HG02763 (cell line): ENCODE data around the gene CBX7.

Experiments used
- ATAC-seq: cut with Tn5 transposase; IDR thresholded peaks from one replicate; pipeline ENCODE4 v1.9.1; 2021; ENCODE audit warnings: mild to moderate bottlenecking, moderate library complexity; ENCODE audit not compliant: unreplicated experiment

The CBX7 gene

DNA sequence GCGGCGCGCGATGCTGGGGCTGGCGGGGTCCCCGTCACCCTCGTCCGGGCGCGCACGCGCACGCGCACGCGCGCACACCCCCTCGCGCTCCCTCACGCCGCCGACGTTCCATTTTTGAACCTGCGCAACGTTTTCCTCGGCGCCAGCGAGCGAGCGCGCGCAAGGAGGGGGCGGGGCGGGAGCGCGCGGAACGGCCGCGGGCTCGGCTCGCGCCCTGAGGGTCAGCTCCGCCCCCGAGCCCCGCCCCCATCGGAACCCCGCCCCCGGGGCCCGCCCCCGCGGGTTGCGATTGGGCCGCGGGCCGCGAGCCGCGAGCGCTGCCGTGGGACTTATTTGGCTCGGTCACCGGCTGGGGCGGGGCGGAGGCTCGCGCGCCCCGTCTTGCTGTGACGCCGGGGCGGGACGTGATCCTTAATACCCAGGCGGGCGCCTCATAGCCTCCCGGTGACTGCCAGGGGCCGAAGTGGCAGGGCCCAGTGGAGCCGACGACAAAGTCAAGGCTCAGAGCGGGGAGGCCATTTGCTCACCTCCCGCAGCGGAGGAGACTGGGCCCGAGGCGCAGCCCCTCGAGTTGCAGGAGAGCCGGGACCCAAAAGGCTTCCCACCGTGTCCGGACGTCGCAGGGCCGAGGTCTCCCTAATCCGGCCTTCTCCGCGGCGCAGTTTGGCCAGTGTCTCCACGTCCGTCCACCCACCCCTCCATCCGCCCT lies at the start of gene CBX7:
Gene CBX7, minus strand, starts transcription at position 170 of the 709 bp plus-strand sequence. CDS start 236 bp downstream, outside the sequence.
- peak; percentile 74 for ATAC-seq

DNA sequence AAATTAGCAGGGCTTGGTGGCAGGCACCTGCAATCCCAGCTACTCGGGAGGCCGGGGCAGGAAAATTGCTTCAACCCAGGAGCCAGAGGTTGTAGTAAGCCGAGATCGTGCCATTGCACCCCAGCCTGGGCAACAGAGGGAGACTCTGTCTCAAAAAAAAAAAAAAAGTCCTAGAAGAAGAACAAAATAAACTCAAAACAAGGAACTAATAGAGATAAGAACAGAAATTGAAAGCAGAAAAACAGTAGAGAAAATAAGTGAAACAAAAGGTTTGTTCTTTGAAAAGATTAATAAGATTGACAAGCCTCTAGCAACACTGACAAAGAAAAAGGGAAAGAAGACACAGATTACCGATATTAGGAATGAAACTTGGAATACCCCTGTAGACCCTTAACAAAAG lies 45.1 kb upstream of the CBX7 start:
- no peak for ATAC-seq

DNA sequence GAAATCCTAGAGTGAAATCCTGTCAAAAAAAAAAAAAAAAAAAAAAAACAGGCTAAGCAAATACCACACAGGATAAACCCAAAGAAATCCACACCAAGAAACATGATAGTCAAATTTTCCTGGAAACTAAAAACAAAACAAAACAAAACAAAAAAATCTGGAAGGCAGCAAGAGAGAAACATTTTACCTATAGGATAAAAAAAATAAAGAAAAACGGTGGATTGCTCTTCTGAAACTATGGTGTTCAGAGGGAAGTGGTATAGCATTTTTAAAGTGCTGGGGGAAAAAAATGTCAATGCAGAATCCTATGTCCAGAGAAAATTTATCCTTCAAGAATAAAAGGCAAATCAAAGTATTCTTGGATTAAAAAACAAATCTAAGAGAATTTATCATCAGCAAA lies 41.6 kb upstream of the CBX7 start:
- no peak for ATAC-seq

DNA sequence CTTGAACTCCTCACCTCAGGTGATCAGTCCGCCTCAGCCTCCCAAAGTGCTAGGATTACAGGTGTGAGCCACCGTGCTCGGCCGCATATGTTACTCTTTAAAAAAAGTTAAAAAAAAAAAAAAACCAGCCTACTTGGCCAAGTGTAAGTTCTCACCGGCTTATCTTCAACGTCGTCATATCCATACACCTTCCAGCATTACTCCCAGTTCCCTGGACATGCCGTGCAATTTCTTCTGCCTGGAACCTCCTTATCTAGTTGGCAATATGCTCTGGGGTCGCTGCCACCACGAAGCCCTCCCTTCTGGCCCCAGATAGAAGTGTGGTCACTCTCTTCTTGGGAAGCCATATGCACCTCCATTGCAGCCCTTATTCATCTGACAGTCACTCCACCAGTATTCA lies 36.3 kb upstream of the CBX7 start:
- ATAC-seq = no peak

DNA sequence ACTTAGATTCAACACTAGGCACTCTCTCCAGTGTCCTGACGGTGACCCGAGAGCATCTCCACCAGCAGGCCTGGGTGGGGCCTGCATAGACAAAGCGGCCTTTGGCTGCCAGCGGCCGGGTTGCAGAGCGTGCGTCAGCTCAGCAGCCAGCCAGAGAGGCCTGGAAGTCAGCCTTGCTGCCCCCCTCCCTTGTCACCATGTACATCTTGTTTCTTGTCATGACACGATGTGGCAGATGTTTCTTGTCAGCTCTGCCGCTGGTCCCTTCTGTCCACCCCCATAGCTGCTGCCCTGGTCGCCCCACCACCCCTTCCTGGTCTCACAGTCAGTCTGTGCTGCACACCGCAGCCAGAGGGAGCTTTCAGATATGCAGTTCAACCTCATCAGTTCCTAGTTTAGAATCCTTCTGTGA lies 33.1 kb upstream of the CBX7 start:
- no peak for ATAC-seq

DNA sequence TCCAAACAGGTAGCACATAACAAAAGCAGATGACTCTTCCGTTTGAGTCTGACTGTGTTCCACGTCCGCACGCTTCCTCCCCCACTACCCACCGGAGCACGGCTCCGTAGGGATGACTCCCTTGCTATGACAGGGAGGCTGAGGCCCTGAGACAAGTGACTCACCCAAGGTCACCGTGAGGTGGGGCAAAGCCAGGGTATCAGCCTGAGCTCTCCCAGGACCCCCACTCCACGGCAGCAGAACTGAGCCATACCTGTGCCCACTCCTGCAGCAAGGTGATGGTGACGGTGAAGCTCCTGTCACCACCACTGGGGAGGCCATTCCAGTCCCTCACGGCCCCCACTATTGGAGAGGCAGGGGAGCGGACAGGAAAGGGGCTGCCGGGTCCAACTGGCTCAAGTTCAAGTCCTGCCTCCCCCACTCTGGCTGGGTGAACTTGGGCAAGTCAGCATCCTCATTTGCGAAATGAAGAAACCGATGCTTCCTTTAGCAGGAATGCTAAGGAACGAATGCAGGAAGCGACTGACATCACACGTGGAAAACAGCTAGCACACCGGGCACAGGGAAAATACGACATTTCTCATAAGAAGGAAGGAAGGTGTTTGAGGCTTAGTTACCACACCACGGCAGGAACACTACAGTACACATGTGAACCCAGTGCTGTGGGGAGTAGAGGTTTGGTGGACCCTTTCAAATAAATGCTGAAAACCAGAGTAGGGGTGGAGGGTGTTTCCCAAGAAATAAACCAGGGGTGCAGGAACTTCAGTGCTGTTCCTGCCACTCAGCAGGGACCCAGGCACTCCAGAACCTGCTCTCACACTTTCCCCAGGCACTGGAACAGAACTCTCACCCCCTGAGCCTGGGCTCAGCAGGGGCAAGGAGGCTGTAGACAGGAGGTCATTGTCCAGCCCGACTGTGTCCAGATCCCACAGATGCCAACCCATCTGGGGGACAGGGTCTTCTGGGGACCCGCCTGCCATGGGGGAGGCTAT lies 32.4 kb upstream of the CBX7 start:
- ATAC-seq = no peak

DNA sequence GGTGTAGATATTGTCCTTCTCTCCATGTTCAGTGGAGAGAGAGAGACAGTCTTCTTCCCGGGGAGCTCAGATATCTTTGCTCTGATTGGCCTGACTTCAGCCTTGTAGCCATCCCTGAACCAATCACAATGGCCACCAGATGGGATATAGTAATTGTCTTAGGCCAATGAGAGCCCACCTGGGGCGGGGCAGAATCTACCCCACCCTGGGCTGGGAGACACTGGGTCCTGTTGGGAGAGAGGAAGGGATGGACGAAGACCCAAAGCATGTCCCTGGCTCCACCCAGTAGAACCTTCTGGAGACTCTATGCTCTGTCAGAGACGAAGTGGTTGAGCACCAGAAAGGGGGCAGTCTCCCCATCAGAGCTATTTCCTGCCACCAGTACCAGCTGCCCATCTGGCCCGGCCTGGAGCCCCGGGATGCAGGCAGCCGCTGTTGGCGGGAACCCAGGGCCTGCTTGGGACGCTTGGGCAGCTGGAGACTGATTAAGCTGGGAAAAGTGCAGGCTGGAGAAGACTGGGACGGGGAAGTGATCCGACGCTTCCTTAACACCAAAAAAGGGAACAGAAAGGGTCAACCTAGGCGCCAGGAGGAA lies 31.6 kb upstream of the CBX7 start:
- no peak for ATAC-seq

DNA sequence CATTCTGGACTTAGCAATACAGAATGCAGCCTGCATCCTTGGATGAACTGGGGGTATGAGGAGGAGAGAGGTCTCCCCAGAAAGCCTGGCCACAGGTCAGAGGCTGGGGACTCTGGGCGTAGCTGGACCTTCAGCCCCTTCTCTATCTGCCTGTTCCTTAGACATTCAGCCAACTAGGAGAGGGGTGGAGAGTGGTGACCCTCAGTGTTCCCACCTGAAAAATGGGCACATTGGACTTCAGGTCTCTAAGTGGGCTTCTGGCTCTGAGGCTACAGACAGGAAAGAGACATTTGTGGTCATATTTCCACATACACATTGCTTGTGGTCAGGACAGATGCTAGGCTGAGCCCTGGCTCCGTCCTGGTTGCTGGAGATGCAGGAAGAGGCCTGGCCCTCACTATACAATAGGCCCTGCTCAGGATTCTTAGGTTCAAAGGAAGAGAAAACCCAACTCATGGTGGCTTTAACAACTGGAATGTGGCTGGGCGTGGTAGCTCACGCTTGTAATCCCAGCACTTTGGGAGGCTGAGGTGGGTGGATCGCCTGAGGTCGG lies 30.1 kb upstream of the CBX7 start:
- ATAC-seq = no peak

DNA sequence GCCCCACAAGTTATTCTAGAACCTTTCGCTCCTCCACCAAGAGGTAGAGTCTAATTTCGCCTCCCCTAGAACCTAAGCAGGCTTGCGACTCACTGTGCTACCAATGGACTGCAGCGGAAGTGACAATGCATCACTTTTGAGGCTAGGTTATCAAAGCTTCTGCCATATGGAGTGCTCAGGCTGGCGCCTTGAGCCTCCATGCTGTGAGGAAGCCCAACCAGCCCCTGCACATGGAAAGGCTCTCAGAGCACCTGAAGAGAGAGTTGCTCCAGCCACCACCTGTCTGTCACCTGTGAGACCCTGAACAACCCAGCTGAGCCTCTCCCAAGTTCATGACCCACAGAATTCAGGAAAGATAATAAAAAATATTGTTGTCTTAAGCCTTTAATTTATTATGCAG lies 29.3 kb upstream of the CBX7 start:
- ATAC-seq = no peak

DNA sequence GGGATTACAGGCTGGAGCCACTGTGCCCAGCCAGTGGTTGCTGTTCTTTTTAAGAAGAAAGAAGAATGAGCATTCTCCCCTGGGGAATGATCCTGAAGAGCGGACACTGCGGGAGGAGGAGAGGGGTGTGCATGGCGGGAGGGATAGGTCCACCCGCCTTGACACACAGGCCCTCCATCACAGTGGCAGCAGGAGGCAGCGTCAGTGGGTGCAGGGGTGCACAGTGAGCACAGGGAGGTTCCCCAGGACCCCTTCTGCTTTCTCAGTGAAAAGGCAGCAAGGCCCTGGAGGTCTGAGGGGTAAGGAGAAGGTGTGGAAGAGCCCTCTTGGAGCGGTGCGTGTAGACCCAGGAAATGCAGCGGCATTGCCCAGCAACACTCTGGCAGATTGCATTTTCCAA lies 28.9 kb upstream of the CBX7 start:
- no peak for ATAC-seq

DNA sequence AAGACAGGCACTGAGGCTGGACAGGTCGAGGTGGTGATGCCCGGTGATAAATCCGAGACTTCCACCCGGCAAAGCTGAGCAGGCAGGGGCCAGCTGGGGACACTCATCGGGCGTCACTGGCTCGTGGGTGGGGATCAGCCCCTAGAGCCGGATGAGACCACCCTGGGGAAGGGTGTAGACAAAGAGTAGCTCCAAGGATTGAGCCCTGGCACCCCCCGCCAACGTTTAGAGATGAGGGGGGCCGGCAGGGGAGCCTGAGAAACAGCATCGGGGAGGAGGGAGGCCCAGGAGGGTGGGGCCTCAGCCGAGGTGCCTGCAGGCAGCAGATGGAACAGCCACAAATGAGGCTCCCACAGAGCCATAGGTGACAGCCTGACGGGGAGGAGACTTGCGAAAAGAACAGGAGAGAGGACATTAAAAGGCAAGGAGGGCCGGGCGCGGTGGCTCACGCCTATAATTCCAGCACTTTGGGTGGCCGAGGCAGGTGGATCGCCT lies 27.4 kb upstream of the CBX7 start:
- no peak for ATAC-seq

DNA sequence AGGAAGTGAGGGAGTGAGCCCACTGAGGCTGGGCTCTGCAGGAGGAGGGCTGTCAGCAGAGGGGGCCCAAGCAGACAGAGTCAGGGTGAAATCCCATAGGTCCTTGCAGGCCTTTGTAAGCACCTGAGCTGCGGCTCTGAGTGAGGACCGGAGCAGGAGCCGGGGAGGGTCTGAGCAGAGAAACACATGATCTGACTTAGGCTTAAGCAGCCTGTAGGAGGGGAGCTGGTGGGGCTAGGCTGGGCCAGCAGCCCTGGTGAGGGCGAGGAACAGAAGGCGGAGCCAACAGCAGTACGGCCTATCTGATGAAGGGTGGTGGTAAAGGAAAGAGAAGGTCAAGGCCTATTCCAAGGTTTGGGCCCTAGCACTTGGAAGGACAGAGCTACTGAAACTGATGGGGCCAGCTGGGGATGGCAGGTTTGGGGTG lies 26.9 kb upstream of the CBX7 start:
- ATAC-seq = no peak

DNA sequence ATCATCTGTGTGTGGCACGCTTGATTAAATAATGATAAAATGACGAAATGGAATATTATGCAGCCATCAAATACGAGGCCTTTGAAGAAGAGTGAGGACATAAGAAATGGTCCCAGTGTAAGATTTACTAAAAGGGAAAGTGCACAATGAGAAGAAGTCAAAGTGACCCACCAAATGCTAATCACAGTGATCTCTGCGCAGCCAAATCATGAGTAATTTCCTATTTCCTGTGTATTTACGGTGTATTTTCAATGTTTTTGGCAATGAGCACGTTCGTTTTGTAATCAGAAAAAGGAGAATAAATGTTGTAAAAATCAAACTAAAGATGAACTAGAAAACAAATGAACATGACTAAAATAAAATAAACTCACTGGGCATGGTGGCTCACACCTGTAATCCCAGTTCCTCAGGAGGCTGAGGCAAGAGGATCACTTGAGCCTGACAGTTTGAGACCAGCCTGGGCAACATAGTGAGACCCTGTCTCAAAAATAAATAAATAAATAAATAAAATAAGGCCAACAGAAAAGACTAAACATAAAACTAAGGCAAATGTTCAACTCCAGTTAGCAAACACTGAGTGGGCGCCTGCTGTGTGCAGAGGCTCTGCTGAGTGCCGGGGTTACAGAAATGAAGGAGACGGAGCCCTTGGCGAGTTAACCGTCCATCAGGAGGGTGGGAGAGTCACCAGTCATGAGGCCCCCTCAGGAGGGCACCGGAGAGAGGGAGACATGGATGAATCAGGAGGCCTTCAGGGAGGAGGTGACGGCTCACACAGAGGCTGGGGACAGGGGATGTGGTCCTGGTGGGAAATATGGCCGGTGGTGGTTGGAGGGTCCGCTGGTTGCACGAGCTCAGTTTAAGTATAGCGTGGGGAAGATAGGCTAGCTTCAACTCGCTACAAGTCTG lies 26.0 kb upstream of the CBX7 start:
- no peak for ATAC-seq

DNA sequence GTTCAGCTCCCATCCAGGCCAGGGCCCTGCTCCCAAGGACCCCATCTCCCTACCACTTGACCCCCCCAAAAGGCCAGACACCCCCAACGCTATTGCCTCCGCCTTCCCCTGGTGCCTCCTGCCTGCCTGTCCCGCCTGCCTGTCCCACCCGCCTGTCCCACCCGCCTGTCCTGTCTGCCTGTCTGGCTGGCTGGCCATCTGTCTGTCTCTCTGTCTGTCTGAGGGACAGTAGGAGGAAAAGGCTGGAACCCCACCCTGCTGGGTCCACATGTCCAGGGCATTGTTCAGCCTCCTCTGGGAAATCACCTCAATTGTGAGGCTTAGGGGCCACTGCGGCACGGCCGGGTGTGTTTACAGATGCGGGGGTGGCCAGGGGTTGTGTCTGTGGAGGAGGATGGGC lies 25.3 kb upstream of the CBX7 start:
- no peak for ATAC-seq

DNA sequence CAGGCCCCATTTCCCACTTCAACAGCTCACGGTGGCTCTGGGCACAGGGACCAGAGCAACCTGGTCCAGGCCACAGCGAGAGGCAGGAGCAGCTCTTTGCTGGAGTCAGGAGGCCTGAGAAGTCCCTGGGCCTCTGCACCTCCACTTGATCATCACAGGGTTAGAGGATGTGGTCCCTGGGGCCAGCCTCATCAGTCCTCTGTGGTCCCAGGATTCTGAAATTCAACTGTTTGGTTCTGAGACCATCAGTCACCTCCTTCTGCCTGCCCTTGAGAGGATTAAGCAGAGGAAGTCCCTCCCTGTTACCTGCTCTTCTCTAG lies 24.9 kb upstream of the CBX7 start:
- ATAC-seq = no peak

DNA sequence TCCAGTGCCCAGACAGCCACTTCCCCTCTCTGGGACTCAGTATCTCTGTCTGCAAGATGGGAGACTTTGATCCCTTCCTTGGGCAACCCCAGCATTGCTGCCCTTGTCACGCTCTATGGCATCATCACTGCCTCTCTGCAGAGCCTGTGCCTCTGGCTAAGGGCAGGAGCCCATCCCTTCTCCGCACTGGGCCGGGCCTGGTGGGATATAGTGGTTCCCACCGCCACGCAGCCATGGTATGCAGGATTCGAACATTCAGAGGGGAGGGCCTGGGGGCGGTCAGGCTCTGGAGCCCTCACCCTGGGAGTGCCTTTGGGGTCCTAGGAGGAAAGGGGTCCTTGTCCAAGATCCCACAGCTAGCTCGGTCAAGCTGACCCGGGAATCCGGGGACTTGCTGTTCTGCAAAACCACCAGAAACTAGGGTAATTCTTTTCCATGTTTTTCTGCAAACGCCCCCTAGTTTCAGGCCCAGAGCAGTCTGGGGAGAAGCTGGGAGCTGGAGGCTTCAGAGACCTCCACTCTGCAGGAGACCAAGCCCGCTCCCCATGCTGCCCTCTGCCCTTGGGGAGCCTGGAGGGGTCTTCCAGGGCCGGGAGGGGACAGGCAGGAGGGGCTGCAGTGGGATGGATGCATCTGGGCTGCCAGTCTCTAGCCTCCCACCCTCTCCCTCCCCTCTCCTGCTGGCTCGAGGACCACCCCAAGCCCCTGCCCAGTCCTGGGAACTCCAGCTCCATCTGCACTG lies 24.4 kb upstream of the CBX7 start:
- ATAC-seq = no peak

DNA sequence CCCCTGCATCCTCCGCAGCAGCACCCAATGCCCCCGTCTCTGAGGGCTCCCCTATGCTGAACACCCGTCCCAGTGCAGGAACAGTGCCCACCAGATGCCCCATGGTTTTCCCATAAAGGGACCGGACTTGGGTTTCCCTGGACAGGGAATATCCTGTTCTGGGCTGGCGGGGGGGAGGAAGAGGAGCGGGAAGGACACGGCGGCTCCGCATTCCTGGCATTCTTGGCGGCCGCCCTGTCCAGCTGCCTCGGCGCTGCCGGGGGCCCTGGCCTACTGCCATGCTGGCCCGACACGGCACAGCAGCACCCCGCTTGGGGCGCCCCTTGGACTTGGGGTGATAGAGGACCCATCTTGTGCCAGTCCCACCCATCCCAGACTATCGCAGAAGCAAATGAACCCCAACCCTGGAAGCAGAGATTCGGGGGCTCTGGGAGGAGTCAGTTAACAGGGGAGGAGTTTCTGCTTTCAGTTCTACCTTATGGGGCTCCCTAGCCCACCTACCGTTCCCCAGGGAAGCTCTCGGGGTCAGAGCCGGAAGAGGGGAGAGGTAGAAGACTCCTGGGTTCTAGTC lies 23.7 kb upstream of the CBX7 start:
- no peak for ATAC-seq

DNA sequence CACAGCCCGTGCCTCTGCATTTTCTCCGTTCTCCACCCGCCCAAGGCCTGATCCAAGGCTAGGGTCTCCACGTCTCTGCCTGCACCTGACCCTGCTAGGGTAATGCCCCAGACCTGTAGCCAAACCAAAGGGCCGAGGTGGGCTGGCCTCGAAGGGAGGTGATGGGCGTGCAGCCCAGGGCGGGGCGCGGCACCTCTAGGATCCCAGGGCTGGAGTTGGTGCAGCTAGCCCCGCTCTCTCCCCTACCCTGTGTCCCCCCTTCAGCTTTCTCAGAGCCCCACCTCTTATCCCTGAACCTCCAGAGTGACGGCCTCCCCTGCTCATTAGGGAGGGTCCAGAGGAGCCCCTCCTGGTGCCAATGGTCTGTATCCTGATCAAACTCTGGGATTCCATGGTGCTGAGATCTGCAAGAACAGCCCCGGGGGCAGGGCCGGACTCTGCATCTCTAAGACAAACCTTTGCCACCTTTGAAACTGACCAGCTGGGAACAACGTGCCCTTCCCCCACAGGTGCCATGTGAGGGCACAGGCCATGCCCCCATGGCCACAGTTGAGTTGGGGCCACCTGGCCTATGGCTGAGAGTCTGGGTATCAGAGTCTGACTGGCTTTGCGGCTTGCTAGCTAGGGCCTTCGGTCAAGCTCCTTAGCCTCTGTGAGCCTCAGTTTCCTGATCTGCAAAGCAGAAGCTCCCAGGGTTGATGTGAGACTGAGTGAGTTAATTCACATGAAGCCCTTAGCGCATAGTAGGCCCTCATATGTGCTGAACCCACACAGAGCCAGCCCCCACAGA lies 23.1 kb upstream of the CBX7 start:
- ATAC-seq = no peak
